HG03521 (cell line): Measurements from ENCODE around the gene DOC2B.

Experiments
- ATAC-seq: cut with Tn5 transposase; IDR thresholded peaks from one replicate; pipeline ENCODE4 v1.9.1; 2021; ENCODE audit warnings: mild to moderate bottlenecking, moderate library complexity; ENCODE audit not compliant: unreplicated experiment

DOC2B gene

GRCh38 chr17:164303-165235 lies 16.9 kb downstream of the DOC2B start:
- no peak for ATAC-seq

DNA sequence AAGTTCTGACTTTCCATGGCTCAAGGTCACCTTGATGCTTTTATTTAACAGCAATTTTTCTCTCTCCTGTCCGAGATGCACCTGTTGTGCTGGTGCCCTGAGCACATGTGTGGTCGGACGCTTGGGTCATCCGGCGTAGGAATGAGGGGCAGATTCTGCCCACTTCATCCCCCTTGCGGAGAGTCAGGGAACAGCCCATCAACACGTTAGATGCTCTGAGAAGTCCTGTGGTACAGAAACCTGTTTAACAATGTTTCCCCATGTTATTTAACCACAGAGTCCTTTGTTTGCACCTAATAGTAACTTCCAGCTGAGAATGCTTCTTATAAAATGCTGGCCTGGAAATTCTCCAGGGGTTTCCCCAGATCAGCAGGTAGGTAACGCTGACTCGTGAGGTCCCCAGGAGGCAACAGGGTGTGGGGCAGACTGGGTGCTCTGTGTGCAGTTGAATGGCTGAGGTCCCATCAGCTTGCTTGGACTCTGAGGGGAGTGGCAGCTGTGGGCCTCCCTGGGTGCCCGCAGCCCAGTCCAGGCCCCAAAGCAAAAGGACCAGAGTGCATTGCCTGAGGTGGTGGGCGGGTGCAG lies 17.8 kb downstream of the DOC2B start:
- no peak for ATAC-seq

DNA sequence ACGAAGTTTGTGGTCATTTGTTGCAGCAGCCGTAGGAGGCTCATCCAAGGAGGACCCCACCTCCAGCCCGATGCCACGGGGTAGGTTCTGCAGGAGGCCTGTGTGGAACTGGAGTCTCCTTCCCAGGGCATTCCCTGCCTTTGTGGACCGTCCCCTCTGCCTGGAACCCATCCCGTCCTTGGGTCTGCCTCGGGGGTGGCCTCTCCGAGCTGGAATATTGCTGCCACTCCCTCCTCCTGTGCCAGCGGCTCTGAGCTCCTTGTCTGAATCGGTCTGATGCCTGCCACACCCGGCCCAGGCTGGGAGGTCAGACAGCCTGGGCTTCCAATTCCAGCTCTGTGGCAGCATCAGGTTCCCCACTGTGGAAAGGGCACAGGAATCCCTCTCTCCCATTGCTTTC lies 18.8 kb downstream of the DOC2B start:
- ATAC-seq: no peak

DNA sequence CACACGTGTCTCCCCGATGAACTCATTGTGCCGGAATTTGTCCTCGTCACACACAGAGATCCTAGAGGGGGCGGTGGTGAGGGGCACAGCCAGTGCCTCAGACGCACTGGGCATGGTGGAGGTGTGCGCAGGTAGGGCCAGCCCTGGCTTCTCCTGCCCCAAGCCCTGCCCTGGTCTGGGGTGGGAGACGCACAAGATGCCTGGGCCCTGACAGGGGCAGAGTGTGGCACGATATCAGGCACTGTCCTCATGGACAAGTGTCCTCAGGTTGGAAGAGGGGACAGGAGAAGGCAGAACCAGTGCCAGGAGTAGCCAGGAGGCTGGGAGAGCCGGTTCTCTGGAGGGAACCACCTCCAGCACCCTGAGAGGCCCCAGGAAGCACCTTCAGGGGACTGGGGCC lies 20.0 kb downstream of the DOC2B start:
- ATAC-seq: no peak

DNA sequence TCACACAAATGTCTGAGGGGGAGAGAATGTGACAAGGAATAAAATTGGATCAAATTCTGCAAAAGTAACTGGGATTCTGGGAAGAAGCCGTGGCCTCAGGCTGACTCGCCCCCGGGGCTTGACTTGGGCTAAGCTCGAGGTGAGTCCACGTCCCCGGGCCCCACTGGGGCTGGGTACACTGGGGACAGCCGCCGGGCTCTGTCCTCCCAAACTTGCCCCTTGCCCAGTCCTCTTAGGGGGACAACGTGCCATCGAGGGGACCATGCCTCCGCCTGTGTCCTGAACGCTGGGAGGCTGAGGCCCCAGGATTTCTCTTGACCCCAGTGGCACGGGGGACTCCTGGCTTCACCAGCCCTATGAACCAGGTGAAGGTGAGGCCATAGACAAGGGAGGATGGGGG lies 21.1 kb downstream of the DOC2B start:
- ATAC-seq: no peak

- ATAC-seq: no peak
These were observed 21.8 kb downstream of the DOC2B start for GRCh38 chr17:159609-160008.

DNA sequence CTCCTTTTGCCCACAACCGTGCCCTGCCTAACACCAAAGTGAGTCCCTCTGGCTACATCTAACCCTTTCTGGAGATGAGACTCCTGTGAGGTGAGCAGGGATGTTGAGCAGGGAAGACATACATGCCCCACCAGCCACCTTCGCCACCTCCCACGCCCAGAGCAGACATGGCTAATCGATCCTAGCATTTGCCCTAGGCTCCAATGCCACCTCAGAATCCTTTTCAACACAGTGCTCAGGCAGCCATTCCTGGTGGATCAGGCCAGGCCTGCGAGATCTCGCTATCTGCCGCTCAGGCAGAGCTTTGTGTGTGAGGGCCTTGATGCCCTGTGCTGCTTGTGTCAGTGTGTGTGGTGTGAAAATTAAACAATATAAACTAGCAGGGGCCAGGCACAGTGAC lies 23.1 kb downstream of the DOC2B start:
- ATAC-seq: no peak

GRCh38 chr17:157901-158300 lies 23.5 kb downstream of the DOC2B start:
- no peak for ATAC-seq

GRCh38 chr17:156946-157345 lies 24.5 kb downstream of the DOC2B start:
- ATAC-seq: no peak

DNA sequence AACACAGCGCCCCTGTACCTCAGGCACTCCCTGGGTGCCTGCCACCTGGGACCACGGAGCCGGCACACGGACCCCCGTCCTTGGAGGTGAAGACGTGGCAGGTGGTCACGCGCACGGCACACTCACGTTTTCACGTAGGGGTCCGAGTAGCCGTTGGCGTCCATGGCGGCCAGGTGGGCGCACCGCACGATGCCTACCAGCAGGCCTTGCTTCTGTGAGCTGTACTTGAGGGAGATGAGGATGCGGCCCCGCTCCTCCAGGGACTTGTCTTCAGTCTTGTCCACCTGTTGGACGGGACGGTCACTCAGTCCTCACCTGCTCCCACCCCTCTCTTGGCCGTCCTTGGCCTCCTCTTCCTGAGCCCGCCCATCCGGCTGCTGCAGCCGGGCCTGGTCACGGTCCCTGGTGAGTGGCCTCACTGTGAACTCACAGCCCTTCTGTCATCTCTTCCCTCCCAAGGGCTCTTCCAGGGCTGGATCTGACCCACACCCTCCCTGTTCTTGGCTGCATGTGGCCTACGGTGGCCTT lies 25.3 kb downstream of the DOC2B start:
- no peak for ATAC-seq

DNA sequence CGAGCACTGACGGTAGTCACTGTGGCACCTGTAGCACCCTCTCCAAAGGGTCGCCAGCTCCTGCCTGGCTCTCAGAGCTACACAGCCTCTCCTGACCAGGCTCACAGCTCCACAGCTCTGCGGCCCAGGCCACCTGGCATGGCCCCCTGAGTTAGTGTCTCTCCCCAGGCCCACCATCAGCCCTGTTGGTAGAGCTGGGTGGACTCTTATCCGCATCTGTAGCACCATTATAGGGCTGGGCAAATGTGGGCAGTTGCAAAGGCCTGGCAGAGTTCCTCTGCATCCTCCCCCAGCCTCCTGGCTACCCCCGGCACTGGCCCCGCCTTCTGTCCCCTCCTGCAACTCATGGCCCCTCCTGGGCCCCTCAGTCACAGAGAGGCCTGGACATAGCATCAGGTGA lies 25.9 kb downstream of the DOC2B start:
- no peak for ATAC-seq

DNA sequence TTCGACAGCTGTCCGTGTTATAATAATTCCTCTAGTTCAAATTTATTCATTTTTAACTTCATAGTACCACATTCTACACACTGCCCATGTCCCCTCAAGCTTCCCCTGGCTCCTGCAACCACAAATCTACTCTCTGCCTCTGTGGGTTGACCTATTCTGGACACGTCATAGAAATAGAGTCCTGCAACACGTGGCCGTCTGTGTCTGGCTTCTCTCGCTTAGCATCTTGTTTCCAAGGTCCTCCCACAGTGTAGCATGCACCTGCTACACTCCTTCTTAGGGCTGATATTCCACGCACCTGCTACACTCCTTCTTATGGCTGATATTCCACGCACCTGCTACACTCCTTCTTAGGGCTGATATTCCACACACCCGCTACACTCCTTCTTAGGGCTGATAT lies 27.6 kb downstream of the DOC2B start:
- no peak for ATAC-seq

- ATAC-seq: no peak
These were observed 28.5 kb downstream of the DOC2B start for GRCh38 chr17:152860-153420.

GRCh38 chr17:151886-152859 lies 29.3 kb downstream of the DOC2B start:
- ATAC-seq: no peak

- no peak for ATAC-seq
These were observed 30.4 kb downstream of the DOC2B start for GRCh38 chr17:151004-151403.

DNA sequence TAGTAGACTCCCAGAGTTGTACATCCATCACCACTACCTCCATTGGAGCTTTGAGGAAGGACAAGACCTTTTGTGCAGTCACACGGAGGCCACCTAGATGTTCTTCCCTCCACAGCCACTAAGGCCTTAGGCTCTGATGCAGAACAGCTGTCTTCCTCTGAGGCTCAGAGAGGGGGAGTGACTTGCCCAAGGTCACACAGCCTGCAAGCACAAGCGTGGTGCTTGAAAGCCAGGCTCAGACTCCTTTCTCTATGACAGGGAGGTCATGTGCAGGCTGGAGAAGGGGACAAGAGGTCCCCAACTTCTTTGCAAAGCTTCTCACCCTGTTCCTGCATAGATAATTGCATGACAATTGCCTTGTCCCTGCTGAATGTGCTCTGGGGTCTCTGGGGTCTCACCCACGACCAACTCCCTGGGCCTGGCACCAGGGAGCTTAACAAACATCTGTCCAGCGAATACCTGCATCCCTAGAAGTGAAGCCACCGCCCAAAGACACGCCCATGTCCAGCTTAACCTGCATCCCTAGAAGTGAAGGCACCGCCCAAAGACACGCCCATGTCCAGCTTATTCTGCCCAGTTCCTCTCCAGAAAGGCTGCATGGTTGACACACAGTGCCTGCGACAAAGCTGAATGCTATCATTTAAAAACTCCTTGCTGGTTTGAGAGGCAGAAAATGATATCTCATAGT lies 31.4 kb downstream of the DOC2B start:
- ATAC-seq: no peak

DNA sequence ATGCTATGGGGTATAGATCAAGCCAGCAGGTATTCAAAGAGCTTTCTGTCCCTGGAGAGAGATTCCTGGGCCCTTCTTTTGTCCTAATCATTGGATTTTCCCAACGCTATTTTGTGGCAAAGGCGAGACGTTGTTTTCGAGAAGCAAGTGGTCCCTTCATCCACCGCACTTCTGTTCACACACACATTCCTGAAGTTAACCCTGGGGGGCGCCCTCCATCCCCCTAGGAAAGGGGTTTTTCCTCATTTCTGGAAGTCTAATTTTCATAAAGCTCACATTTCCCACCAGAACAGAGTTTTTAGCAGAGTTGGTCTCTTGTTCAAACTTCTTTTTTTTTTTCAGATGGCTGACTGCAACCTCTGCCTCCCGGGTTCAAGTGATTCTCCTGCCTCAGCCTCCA lies 32.2 kb downstream of the DOC2B start:
- no peak for ATAC-seq

DNA sequence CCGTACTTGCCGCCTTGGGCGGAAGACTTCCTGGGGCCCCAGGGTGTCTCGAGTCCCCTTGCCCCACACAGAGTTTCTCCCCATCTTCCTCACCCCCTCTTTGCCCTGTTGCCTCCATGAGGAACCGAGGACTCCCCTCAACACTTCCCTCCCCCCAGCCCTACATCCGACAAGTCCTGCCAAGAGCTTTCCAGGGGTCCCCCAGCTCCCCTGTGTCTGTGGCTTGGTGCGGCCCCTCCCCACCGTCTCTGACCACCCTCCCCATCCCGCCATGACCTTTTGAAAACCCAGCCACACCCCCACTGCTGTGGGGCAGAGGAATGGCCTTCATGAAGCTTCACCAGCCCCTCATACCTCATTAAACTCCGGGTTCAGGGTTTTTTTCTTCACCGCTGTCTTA lies 32.7 kb downstream of the DOC2B start:
- no peak for ATAC-seq

DNA sequence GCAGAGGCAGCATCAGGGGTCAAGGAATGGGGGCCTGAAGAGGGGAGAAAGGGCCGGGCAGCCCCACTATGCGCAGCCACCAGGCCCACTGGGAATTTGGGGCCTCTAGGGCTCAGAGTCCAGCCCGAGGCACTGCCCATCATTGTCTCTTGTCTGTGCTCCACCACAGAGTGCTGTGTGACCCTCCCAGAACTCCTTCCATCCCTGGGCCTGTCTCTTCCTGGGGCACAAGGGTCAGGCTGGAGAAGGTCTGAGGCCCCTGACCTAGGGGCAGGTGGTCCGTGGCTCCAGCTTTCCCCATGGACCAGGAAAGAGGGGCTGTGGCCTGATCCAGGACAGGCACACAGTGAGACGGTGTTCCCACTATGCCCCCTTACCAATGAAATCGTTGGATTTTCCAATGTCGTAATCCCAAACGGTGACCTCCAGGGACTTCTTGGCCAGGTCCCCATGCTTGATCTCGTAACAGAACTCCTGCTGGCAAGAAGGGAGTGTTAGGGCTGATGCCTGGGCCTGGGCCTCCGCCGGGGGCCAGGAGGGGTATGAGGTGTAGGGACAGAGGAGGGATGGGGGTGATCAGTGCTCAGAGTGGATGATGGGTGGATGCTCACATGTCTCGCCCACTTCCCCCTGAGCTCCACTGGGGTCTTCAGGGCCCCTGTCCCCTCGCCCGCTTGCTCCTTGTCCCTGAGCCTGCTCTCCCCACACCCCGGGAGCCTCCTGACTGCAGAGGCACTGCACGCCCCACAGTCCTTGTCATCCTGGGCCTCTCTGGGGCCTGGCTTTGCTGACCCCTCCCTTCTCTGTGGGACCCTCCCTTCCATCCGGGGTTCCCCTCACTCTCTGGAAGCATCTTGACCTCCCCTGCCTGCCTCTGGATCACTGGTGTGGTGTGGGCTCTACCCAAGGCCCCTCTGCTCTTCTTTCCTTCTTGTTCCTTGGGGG lies 33.4 kb downstream of the DOC2B start:
- no peak for ATAC-seq
